Measurements from ENCODE around the gene GUCD1.

The GUCD1 gene

DNA sequence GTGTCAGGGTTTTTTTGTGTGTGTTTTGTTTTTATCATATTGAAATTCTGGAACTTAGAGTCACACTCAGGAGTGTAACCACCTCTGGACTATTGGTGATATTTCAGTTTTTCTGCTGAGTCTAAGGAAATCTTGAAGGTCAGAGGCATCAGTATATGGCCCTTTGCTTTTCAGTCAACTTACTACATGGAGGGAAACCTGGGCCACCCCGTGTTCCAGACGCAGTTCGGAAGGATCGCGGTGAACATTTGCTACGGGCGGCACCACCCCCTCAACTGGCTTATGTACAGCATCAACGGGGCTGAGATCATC is 40.0 kb downstream of the GUCD1 start:
- Histone ChIP-seq H3K9me3 (ENCODE audit: severe bottlenecking) (no peaks in the 10 kb centered on the region), H3K27me3 (ENCODE audit: insufficient read depth, poor library complexity, severe bottlenecking) (no peaks in the 10 kb centered on the region), H3K27ac (ENCODE audit: poor library complexity, severe bottlenecking) (no peak overlapping the region), H3K36me3 (ENCODE audit: low read depth) (no peaks in the 10 kb centered on the region), H3K4me3 (ENCODE audit: severe bottlenecking) (no peak overlapping the region), H3K4me1 (ENCODE audit: insufficient read depth, poor library complexity, severe bottlenecking) (no peaks in the 10 kb centered on the region)
- TF ChIP-seq, protein P1, sequence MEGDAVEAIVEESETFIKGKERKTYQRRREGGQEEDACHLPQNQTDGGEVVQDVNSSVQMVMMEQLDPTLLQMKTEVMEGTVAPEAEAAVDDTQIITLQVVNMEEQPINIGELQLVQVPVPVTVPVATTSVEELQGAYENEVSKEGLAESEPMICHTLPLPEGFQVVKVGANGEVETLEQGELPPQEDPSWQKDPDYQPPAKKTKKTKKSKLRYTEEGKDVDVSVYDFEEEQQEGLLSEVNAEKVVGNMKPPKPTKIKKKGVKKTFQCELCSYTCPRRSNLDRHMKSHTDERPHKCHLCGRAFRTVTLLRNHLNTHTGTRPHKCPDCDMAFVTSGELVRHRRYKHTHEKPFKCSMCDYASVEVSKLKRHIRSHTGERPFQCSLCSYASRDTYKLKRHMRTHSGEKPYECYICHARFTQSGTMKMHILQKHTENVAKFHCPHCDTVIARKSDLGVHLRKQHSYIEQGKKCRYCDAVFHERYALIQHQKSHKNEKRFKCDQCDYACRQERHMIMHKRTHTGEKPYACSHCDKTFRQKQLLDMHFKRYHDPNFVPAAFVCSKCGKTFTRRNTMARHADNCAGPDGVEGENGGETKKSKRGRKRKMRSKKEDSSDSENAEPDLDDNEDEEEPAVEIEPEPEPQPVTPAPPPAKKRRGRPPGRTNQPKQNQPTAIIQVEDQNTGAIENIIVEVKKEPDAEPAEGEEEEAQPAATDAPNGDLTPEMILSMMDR (IDR thresholded peaks at IDR 0.05; ENCODE audit: poor library complexity, severe bottlenecking), result no peak
- DNase-seq (ENCODE audit: low spot score), result no peak
- no peak for ATAC-seq (ENCODE audit: low read depth)

DNA sequence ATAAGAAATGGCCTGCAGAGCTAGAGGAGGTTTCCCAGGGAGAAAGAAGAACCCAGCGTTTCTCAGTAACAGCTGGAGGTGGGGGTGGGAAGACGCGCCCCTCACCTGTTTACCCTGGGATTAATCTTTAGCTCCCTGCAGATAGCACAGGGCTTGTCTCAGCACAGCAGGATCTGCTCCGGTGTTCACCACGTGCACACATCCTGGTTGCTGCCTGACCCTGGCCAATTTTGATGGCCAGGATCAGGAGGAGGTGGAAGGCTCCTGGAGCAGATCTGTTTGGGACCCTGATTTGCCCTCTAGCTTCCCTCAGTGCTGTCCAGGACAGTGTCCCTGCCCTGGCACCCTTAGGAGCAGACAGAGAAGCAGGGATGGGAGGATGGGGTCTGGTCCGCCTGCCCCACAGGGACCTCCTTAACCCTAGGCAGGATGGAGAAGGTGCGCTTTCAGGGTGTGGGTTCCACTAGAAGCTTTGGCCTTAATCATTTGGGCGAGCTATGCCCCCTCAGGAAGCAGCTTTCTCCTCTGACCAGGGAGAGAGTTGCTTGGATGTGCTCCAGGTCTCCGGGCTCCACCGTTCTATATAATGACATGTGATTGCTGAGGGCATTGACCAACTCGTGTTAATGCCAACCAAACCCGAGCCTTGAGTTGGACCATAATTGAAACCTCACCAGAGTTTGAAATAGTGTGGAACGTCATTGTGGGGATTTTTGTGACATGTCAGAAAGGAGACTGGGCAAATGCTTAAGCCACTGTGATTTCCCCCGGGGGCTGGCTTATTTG is 40.5 kb downstream of the GUCD1 start:
- DNase-seq (ENCODE audit: low spot score) (no peak), ATAC-seq (ENCODE audit: low read depth) (0 out of 3 replicates have a peak, but pooled peaks have one; percentile 26)
- no peaks in the 10 kb centered on the region for H3K4me1 ChIP-seq (ENCODE audit: insufficient read depth, poor library complexity, severe bottlenecking)
- H3K36me3 ChIP-seq (ENCODE audit: low read depth), result no peaks in the 10 kb centered on the region
- H3K4me3 ChIP-seq (ENCODE audit: severe bottlenecking), result no peak overlapping the region
- no peak overlapping the region for H3K27ac ChIP-seq (ENCODE audit: poor library complexity, severe bottlenecking)
- no peaks in the 10 kb centered on the region for H3K9me3 ChIP-seq (ENCODE audit: severe bottlenecking)
- TF ChIP-seq, protein P1 (IDR thresholded peaks at IDR 0.05; ENCODE audit: poor library complexity, severe bottlenecking), result no peak
- no peaks in the 10 kb centered on the region for H3K27me3 ChIP-seq (ENCODE audit: insufficient read depth, poor library complexity, severe bottlenecking)

DNA sequence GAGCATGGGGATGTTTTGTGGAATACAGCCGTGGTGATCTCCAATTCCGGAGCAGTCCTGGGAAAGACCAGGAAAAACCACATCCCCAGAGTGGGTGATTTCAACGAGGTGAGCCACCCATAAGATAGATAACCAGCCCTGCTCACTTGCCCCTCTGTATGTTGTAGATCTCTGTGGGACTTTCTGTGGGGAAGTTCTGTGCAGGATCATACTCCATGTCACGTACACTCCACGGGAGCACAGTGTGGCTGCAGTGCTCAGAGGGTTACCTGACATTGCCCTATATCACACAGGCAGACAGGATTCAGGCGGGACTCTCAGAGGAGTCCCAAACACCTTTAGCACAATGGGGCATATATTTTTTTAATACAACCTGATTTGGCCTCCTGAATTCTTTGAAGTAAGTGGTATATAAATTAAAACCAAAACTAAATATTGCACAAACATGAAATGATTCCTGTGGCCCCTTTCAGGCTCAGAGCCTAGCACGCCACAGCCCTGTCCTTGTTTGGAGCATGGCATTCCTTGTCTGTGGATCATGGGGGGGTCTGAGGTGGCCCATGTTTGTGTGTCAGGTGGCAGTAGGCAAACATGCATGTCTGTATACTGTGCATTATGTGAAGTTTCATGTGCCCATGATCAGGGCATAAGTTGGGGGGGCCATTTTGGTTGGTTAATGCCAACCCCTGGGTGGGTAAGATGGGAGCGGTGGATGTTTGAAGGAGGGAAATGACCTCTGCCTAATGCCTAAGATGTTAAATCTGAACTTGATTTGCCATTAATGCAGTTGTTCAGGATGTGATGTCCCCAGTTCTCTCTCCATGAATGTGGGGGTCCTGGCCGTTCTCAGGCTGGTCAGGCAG is 41.3 kb downstream of the GUCD1 start:
- DNase-seq (ENCODE audit: low spot score) (no peak), ATAC-seq (ENCODE audit: low read depth) (no peak)
- no peak overlapping the region for H3K4me3 ChIP-seq (ENCODE audit: severe bottlenecking)
- TF ChIP-seq, protein P1 (IDR thresholded peaks at IDR 0.05; ENCODE audit: poor library complexity, severe bottlenecking), result no peak
- no peaks in the 10 kb centered on the region for H3K9me3 ChIP-seq (ENCODE audit: severe bottlenecking)
- H3K4me1 ChIP-seq (ENCODE audit: insufficient read depth, poor library complexity, severe bottlenecking), result no peaks in the 10 kb centered on the region
- H3K27ac ChIP-seq (ENCODE audit: poor library complexity, severe bottlenecking), result no peak overlapping the region
- H3K27me3 ChIP-seq (ENCODE audit: insufficient read depth, poor library complexity, severe bottlenecking), result no peaks in the 10 kb centered on the region
- H3K36me3 ChIP-seq (ENCODE audit: low read depth), result no peaks in the 10 kb centered on the region

DNA sequence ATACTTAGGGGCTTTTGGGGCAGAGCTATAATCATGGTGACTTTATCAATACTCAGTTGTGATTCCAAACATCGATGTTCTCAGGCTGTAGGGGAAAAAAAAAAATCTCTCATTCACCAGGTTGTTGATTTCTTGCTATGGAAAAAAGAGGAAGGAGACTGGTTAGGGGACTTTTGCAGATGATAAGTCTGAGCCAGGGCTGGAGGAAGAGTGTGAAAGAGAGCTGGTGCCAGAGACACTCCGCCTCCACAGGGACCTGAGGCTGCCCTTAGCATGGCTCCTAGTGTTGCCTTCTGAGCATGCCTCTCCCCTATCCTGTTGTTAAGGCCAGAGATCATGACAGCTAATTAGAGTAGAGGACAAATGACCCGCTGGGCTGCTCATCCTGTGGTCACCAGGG is 42.9 kb downstream of the GUCD1 start:
- no peak for DNase-seq (ENCODE audit: low spot score)

More for the DNA sequence above, 42.9 kb downstream of the GUCD1 start:
- Histone ChIP-seq H3K4me1 (ENCODE audit: insufficient read depth, poor library complexity, severe bottlenecking) (peaks cover 4% of the 10 kb centered on the region), H3K36me3 (ENCODE audit: low read depth) (no peaks in the 10 kb centered on the region), H3K27me3 (ENCODE audit: insufficient read depth, poor library complexity, severe bottlenecking) (no peaks in the 10 kb centered on the region), H3K27ac (ENCODE audit: poor library complexity, severe bottlenecking) (no peak overlapping the region), H3K4me3 (ENCODE audit: severe bottlenecking) (no peak overlapping the region), H3K9me3 (ENCODE audit: severe bottlenecking) (no peaks in the 10 kb centered on the region)
- TF ChIP-seq, protein P1 (IDR thresholded peaks at IDR 0.05; ENCODE audit: poor library complexity, severe bottlenecking), result no peak
- no peak for ATAC-seq (ENCODE audit: low read depth)

Data from RWPE2 (cell line).